HG03575 (cell line): ENCODE data around the gene FRRS1.
A peak's percentile ranks its signal among the peaks of the same experiment; 100 is the strongest.
"Not testable (repeated sequence)": the region's sequence is repeated elsewhere in the genome, so short reads cannot be mapped to it uniquely, and the experiment has no call there.

ENCODE experiments used
- ATAC-seq: cut with Tn5 transposase; IDR thresholded peaks from one replicate; pipeline ENCODE4 v1.9.1; 2021; ENCODE audit not compliant: unreplicated experiment, insufficient number of reproducible peaks, low FRiP score; ENCODE audit errors: extremely low read depth

Gene FRRS1, protein sequence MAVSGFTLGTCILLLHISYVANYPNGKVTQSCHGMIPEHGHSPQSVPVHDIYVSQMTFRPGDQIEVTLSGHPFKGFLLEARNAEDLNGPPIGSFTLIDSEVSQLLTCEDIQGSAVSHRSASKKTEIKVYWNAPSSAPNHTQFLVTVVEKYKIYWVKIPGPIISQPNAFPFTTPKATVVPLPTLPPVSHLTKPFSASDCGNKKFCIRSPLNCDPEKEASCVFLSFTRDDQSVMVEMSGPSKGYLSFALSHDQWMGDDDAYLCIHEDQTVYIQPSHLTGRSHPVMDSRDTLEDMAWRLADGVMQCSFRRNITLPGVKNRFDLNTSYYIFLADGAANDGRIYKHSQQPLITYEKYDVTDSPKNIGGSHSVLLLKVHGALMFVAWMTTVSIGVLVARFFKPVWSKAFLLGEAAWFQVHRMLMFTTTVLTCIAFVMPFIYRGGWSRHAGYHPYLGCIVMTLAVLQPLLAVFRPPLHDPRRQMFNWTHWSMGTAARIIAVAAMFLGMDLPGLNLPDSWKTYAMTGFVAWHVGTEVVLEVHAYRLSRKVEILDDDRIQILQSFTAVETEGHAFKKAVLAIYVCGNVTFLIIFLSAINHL

DNA sequence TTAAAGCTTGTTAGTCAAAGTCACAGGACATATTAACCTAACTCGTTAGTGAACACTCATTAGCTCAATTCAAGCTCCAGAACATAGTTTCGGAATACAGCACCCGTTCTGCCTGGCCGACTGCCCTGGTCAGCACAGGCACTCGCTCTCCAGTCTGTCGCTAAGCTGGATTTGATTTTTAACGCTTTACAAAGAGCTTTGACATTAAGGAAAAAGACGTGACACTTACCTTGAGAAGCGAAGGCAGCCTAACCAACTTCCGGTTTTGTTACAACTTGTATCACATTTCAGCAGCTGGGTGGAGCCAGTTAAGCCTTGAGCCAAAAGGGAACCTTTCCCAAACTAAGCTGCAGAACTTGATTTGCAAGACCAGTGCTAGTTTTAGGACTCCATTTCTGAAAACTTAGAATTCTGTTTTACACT lies at the start of gene FRRS1:
FRRS1 (minus strand) TSS at position 258 of the 423 bp plus-strand sequence. CDS start 17,867 bp downstream, outside the sequence.
- ATAC-seq: peak; percentile 52

DNA sequence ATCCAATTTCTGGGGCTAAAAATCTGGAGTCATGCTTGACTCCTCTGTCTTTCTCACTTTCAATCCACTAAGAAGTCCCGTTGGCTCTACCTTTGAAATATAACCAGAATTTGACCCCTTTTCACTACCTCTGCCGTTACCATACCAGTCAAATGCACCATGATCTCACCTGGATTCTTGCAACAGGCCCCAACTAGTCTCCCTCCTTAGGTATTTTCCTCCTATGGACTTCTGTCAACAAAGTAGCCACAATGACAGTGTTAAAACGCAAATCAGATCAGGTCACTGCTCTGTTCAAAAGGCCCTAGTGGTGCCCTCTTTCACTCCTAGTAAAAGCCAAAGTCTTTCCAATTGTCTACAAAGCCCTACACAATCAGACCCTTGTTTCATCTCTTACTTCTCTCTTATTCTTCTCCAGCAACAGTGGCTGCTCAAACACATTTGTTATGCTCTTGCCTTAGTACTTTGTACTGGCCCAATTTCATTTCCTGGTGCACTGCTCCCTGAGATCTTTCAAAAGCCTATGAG lies 48.0 kb upstream of the FRRS1 start:
- ATAC-seq: no peak

- no peak for ATAC-seq
Measured at GRCh38 chr1:99811747-99812146, 45.3 kb upstream of the FRRS1 start.

GRCh38 chr1:99811075-99811474 lies 44.6 kb upstream of the FRRS1 start:
- ATAC-seq: no peak

GRCh38 chr1:99808391-99809115 lies 42.1 kb upstream of the FRRS1 start:
- ATAC-seq: peak; percentile 57

- ATAC-seq: no peak
Measured at GRCh38 chr1:99806882-99807281, 40.4 kb upstream of the FRRS1 start.

- ATAC-seq: no peak
Measured at GRCh38 chr1:99801584-99801983, 35.1 kb upstream of the FRRS1 start.

DNA sequence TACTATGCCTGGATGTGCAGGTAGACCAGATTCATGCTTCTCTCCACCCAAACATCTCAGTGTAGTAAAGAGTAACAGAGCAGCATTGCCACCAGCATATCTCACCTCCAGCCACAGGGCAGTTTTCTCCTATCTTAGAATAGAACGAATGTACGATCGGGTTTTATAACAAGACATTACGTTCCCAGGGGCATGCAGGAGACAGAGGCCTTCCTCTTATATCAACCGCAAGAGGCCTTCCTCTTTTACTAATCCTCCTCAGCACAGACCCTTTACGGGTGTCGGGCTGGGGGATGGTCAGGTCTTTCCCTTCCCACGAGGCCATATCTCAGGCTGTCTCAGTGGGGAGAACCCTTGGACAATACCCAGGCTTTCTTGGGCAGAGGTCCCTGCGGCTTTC lies 27.4 kb upstream of the FRRS1 start:
- ATAC-seq: not testable (repeated sequence)

DNA sequence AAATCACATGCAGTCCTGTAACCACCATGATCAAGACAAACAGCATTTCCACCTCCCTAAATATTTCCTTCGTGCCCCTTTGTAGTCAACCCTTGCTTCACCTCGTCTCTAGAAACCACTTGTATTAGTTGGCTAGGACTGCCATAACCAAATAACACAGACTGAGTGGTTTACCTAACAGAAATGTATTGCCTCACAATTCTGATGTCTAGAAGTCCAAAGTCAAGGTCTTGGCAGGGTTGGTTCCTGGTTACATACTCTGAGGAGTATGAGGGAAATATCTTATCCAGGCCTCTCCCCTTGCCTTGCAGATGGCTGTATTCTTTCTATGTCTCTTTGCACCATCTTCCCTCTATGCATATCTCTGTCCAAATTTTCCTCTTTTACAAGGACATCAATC lies 23.3 kb upstream of the FRRS1 start:
- ATAC-seq: no peak

DNA sequence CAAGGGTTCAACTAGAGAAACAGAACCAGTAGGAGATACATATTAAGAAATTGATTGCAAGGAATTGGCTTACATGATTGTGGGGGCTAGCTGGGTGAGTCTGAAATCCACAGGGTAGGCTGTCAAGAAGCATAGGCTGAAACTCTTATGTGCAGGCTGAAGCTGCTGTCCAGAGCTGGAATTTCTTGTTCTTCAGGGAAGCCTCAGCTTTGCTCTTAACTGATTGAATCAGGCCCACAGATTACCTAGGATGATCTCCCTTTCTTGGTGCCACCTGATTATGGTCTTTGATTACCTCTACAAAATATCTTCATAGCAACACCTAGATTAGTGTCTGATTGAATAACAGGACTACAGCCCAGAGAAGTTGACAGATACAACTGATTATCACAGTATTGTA lies 22.5 kb upstream of the FRRS1 start:
- no peak for ATAC-seq

- peak; percentile 56 for ATAC-seq
Measured at GRCh38 chr1:99786751-99787501, 20.5 kb upstream of the FRRS1 start.

- no peak for ATAC-seq
Measured at GRCh38 chr1:99784809-99785255, 18.4 kb upstream of the FRRS1 start.

DNA sequence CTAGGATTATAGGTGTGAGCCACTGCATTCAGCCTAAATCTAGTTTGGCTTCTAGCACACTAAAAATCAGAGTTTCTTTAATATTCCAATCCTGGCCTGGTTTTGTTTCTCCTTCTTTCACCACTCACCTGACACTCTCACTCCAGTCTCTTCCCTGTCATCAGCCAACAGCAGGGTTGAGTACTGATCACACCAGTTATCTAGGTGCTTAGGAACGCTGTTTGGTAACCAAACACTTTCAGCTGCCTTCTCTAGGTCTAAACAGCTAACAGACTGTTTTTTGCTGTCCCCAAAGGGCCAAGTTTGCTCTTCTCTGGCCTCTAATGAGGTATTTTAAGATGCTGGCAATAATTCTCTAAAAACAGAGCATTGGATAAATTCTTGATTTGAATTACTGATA lies 17.7 kb upstream of the FRRS1 start:
- ATAC-seq: no peak

DNA sequence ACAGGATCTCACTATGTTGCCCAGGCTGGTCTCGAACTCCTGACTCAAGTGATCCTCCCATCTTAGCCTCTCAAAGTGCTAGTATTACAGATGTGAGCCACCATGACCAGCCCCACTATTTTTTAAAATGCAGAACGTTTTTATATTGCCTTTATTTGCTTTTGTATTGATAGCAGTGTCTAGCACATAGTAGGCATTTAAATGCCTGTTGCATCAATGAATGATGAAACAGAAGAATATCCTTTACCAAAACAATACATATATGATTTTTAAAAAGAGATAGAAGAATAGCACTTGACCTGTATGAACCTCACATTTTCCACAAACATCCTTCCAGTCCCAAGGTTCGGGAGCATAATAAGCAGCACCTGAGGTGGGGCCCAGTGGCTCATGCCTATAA lies 16.5 kb upstream of the FRRS1 start:
- no peak for ATAC-seq

DNA sequence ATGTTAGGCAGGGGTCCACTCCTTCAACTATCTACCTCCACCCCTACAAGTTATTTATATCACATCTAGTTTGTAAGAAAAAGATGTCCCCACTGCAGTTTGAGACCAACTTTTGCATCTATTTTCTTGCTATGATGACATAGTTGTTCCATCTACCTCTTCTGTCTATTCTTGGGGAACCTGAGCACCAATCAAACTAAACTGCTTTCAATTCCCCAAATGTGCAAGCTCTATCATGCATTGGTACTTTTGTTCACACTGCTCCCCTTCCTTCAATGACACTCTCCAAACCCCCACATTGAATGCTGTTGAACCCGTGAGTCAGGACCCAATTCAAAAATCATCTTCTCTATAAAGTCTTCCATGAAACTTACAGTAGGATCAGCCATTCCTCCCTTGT lies 16.0 kb upstream of the FRRS1 start:
- no peak for ATAC-seq

DNA sequence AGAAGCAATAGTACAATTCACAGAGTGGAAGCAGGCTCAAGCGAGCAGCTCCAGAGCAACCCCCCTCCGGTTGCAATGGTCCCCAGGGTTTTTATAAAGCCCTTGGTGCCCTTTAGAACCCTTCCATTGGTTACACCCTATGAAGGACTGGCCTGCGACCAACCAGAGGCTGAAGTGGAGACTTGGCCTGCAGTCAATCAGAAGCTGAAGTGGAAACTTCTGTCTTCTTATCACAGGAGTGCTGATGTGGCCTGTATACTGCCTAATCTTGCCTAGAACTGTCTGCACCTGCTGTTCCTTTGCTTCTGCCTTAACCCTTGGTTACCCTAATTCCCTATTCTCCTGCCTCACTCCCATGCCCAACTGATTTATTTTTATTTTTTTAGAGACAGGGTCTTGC lies 15.4 kb upstream of the FRRS1 start:
- no peak for ATAC-seq

GRCh38 chr1:99777752-99778151 lies 11.3 kb upstream of the FRRS1 start:
- no peak for ATAC-seq

- no peak for ATAC-seq
Measured at GRCh38 chr1:99776120-99776519, 9.7 kb upstream of the FRRS1 start.

DNA sequence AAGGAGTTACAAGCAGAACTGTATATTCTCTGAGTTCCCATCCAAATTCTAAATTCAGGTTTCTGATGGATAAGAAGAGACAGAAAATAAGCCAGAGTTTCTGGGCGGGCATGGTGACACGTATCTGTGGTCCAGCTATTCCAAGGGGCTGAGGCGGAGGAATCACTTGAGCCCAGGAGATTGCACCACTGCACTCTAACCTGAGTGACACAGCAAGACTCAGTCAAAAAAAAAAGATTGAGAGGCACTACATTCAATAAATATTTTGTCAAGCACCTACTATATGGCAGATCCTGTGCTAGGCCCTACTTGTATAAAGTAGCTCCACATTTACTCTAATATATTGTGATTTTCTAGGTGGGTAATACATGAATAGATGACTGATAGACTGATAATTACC lies 6.4 kb upstream of the FRRS1 start:
- no peak for ATAC-seq
